Astrocyte (in vitro differentiated cells and primary cell): ENCODE measurements around the gene IMMP2L. TPM values are rescaled to one million over a fixed set of nuclear protein-coding genes. Genes with fewer than 3 reads are reported as not detected.
A peak's percentile ranks its signal among the peaks of the same experiment; 100 is the strongest.

Experiments used
- DNase-seq: peaks from one replicate; pipeline ENCODE4 v3.0.0-alpha.2; 2010; ENCODE audit warnings: low read depth
- FAIRE-seq: peaks from 2 replicates; lab custom pipeline; 2011; peaks lifted over from hg19 to GRCh38; lab: Jason Lieb, UNC
- H2AFZ ChIP-seq: 2 replicates; pipeline ENCODE4 v1.6.0; 2012; ENCODE audit warnings: low read depth, low read length, inconsistent platforms
- H3K27ac ChIP-seq: 2 replicates; pipeline ENCODE4 v1.5.1; 2011; ENCODE audit warnings: low read depth, low read length, inconsistent platforms
- H3K27me3 ChIP-seq: 2 replicates; pipeline ENCODE4 v1.6.0; 2011; ENCODE audit warnings: low read length, inconsistent platforms; ENCODE audit not compliant: insufficient read depth
- H3K36me3 ChIP-seq: 2 replicates; pipeline ENCODE4 v1.5.1; 2011; ENCODE audit warnings: low read length, inconsistent platforms; ENCODE audit not compliant: insufficient read depth
- H3K4me1 ChIP-seq: 2 replicates; pipeline ENCODE4 v1.5.1; 2011; ENCODE audit warnings: low read length, inconsistent platforms; ENCODE audit not compliant: insufficient read depth
- H3K4me2 ChIP-seq: 2 replicates; pipeline ENCODE4 v1.6.0; 2012; ENCODE audit warnings: low read length, inconsistent platforms
- H3K4me3 ChIP-seq: 2 replicates; pipeline ENCODE4 v1.5.1; 2011; ENCODE audit warnings: low read depth, mild to moderate bottlenecking, low read length, inconsistent platforms; ENCODE audit not compliant: insufficient read depth
- H3K79me2 ChIP-seq: 2 replicates; pipeline ENCODE4 v1.6.0; 2012; ENCODE audit warnings: mild to moderate bottlenecking, low read length, inconsistent platforms; ENCODE audit not compliant: insufficient read depth
- H3K9ac ChIP-seq: 2 replicates; pipeline ENCODE4 v1.6.0; 2012; ENCODE audit warnings: mild to moderate bottlenecking, low read length, inconsistent platforms
- H3K9me3 ChIP-seq: 2 replicates; pipeline ENCODE4 v1.5.1; 2012; ENCODE audit warnings: low read depth, mild to moderate bottlenecking, low read length, inconsistent platforms; ENCODE audit not compliant: insufficient read depth
- H4K20me1 ChIP-seq: 2 replicates; pipeline ENCODE4 v1.6.0; 2012; ENCODE audit warnings: low read length, inconsistent platforms; ENCODE audit not compliant: insufficient read depth
- H3K27ac Mint-ChIP-seq: one replicate; pipeline ENCODE4 v1.8.0; 2021; ENCODE audit warnings: mild to moderate bottlenecking, mixed read lengths; ENCODE audit not compliant: unreplicated experiment
- H3K27me3 Mint-ChIP-seq: one replicate; pipeline ENCODE4 v1.8.0; 2021; ENCODE audit warnings: low read depth, mixed read lengths; ENCODE audit not compliant: unreplicated experiment
- H3K36me3 Mint-ChIP-seq: one replicate; pipeline ENCODE4 v1.8.0; 2021; ENCODE audit warnings: low read depth, mixed read lengths; ENCODE audit not compliant: unreplicated experiment
- H3K4me1 Mint-ChIP-seq: one replicate; pipeline ENCODE4 v1.8.0; 2021; ENCODE audit warnings: low read depth, mixed read lengths; ENCODE audit not compliant: unreplicated experiment
- H3K4me3 Mint-ChIP-seq: one replicate; pipeline ENCODE4 v1.8.0; 2021; ENCODE audit warnings: mild to moderate bottlenecking, moderate library complexity, mixed read lengths; ENCODE audit not compliant: unreplicated experiment
- H3K9me3 Mint-ChIP-seq: one replicate; pipeline ENCODE4 v1.8.0; 2021; ENCODE audit warnings: mild to moderate bottlenecking, mixed read lengths; ENCODE audit not compliant: unreplicated experiment
- EZH2 ChIP-seq: IDR thresholded peaks from 2 replicates; pipeline ENCODE4 v1.6.1; 2012; ENCODE audit warnings: mild to moderate bottlenecking, low read length, inconsistent platforms; ENCODE audit not compliant: insufficient read depth
- total RNA-seq: library from RNA; stranded (reverse); gene quantifications from 2 replicates; pipeline ENCODE4 v1.2.1, GENCODE V29; 2021
- TF ChIP-seq, protein P1 (sequence below): IDR thresholded peaks from 2 replicates; pipeline ENCODE4 v1.5.1; 2011; ENCODE audit warnings: low read depth, mild to moderate bottlenecking, inconsistent platforms, low read length, moderate library complexity; ENCODE audit not compliant: insufficient read depth

Gene IMMP2L
- total RNA-seq, 1 donor from 2014 or later: 13.8 TPM

DNA sequence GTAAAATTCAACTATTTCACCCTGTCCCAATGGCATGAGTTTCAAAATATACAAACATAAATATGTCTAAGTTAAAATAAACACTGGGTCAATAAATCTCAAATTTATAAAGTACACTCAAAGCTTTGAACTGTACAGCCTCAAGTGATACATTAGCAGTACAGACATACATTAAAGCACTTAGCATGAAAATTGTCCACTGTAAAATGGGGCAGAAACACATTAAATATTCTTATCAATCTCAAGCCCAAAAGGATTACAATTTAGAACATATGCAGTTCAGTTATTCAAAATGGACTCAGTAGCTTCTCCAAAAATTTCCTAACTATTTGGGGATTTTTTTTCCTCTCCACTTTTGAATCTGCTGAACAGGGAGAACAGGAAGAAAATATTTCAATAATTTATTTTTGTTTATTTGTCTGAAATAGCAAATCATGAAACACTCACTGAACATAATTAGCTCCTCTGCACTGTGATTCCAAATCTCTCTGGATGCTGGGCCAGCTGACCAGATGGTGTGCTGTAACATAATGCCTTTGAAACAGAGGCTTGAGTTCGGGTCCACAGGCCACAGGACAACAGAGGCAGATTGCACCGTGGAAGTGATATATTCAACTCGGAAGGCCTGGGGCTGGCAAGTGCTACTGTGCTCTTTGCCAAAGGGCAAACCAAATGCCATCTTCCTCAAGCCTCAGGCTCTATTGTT, 720.3 kb downstream of the IMMP2L start:
- no peaks in the 10 kb centered on the region for H4K20me1 ChIP-seq
- H3K79me2 ChIP-seq: no peaks in the 10 kb centered on the region
- H3K4me3 Mint-ChIP-seq: no peak overlapping the region
- no peaks in the 10 kb centered on the region for H3K27me3 Mint-ChIP-seq
- no peaks in the 10 kb centered on the region for H3K4me1 ChIP-seq
- TF ChIP-seq EZH2: no peak
- TF ChIP-seq, protein P1, sequence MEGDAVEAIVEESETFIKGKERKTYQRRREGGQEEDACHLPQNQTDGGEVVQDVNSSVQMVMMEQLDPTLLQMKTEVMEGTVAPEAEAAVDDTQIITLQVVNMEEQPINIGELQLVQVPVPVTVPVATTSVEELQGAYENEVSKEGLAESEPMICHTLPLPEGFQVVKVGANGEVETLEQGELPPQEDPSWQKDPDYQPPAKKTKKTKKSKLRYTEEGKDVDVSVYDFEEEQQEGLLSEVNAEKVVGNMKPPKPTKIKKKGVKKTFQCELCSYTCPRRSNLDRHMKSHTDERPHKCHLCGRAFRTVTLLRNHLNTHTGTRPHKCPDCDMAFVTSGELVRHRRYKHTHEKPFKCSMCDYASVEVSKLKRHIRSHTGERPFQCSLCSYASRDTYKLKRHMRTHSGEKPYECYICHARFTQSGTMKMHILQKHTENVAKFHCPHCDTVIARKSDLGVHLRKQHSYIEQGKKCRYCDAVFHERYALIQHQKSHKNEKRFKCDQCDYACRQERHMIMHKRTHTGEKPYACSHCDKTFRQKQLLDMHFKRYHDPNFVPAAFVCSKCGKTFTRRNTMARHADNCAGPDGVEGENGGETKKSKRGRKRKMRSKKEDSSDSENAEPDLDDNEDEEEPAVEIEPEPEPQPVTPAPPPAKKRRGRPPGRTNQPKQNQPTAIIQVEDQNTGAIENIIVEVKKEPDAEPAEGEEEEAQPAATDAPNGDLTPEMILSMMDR: no peak
- DNase-seq: no peak
- H3K36me3 ChIP-seq: no peaks in the 10 kb centered on the region
- no peaks in the 10 kb centered on the region for H3K9me3 Mint-ChIP-seq
- H2AFZ ChIP-seq: no peak overlapping the region
- no peaks in the 10 kb centered on the region for H3K27me3 ChIP-seq
- no peaks in the 10 kb centered on the region for H3K4me1 Mint-ChIP-seq
- no peaks in the 10 kb centered on the region for H3K9me3 ChIP-seq
- no peak for FAIRE-seq
- no peak overlapping the region for H3K4me3 ChIP-seq
- no peak overlapping the region for H3K9ac ChIP-seq
- H3K36me3 Mint-ChIP-seq: no peaks in the 10 kb centered on the region
- H3K27ac Mint-ChIP-seq: no peak overlapping the region
- H3K27ac ChIP-seq: no peak overlapping the region
- H3K4me2 ChIP-seq: no peak overlapping the region

DNA sequence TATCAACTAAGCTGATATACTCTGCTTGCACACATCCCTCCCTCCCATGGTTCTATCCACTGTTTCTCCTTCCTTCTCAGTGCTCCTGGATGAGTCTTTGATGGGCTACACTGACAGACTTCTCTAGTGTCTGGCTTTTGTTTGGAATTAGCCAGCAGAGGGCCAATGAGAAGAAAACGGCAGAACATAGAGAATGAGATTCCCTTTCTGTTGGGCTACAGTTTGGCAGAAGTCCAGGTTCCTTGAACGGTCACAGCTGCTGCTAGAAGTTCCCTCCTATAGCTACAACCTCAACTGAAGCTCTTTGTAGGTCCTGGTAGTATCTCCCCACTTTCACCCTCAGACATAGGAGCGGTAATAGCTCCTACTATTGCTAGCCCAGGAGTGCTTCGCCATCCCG, 722.4 kb downstream of the IMMP2L start:
- no peak overlapping the region for H3K4me3 Mint-ChIP-seq
- H3K27ac ChIP-seq: no peak overlapping the region
- peak; percentile 8 for DNase-seq
- no peaks in the 10 kb centered on the region for H3K36me3 Mint-ChIP-seq
- no peak for TF ChIP-seq EZH2
- TF ChIP-seq, protein P1: peak; percentile 10
- no peaks in the 10 kb centered on the region for H3K27me3 ChIP-seq
- H3K9ac ChIP-seq: no peak overlapping the region
- no peaks in the 10 kb centered on the region for H3K4me1 Mint-ChIP-seq
- H3K4me3 ChIP-seq: no peak overlapping the region
- H3K9me3 ChIP-seq: no peaks in the 10 kb centered on the region
- no peaks in the 10 kb centered on the region for H3K4me1 ChIP-seq
- no peak for FAIRE-seq
- H3K4me2 ChIP-seq: no peak overlapping the region
- H3K9me3 Mint-ChIP-seq: no peaks in the 10 kb centered on the region
- no peaks in the 10 kb centered on the region for H3K27me3 Mint-ChIP-seq
- no peaks in the 10 kb centered on the region for H3K36me3 ChIP-seq
- no peaks in the 10 kb centered on the region for H4K20me1 ChIP-seq
- H3K27ac Mint-ChIP-seq: no peak overlapping the region
- H2AFZ ChIP-seq: no peak overlapping the region
- H3K79me2 ChIP-seq: no peaks in the 10 kb centered on the region

DNA sequence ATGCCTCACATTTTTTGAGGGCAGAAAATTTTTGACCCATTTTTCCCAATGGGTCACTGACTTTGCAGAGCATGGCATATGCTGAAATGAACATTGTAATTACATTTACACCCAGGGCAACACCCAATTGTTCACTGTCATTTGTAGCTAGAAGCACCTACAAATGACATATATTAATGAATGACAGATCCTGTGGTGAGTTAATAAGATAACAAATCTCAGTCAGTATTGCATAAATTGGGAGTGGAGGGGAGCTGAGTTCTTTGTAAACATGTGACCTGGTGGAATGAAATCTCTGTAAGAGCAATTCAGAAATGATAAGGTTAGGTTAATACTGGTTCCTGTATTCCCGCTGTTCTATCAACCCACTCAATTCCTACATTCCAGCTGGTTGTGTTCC, 726.4 kb downstream of the IMMP2L start:
- H3K36me3 ChIP-seq: no peaks in the 10 kb centered on the region
- no peaks in the 10 kb centered on the region for H3K4me1 ChIP-seq
- H3K36me3 Mint-ChIP-seq: no peaks in the 10 kb centered on the region
- H3K79me2 ChIP-seq: no peaks in the 10 kb centered on the region
- H3K27ac ChIP-seq: no peak overlapping the region
- H3K27me3 Mint-ChIP-seq: no peaks in the 10 kb centered on the region
- H4K20me1 ChIP-seq: no peaks in the 10 kb centered on the region
- no peaks in the 10 kb centered on the region for H3K9me3 Mint-ChIP-seq
- DNase-seq (peak; percentile 1), FAIRE-seq (no peak)
- H3K4me1 Mint-ChIP-seq: no peaks in the 10 kb centered on the region
- H3K27ac Mint-ChIP-seq: no peak overlapping the region
- H2AFZ ChIP-seq: no peak overlapping the region
- H3K4me3 Mint-ChIP-seq: no peak overlapping the region
- TF ChIP-seq, protein P1: no peak
- no peak for TF ChIP-seq EZH2
- H3K9me3 ChIP-seq: no peaks in the 10 kb centered on the region
- H3K4me3 ChIP-seq: no peak overlapping the region
- H3K4me2 ChIP-seq: no peak overlapping the region
- no peaks in the 10 kb centered on the region for H3K27me3 ChIP-seq
- no peak overlapping the region for H3K9ac ChIP-seq
